Activated B cell treated with CpG ODN at 0.5 μM for 24 hours (primary cell): Measurements from ENCODE around the gene ATPAF2. TPM values are rescaled to one million over a fixed set of nuclear protein-coding genes. Genes with fewer than 3 reads are reported as not detected.

Experiments used
- ATAC-seq: fragments of 200-7000 bp; cut with Tn5 transposase; one replicate; pipeline ENCODE4 v1.10.0; 2021; ENCODE audit warnings: low read depth, mild to moderate bottlenecking, moderate library complexity
- CTCF ChIA-PET: fragments of 350-600 bp; sonication (Branson Sonifier 250); formaldehyde crosslinking; loops from one replicate; lab custom pipeline; 2021; ENCODE audit warnings: antibody characterized with exemption; lab: Charles Lee
- POLR2A ChIA-PET: fragments of 350-600 bp; sonication (Branson Sonifier 250); formaldehyde crosslinking; loops from one replicate; lab custom pipeline; 2021; ENCODE audit warnings: antibody characterized with exemption; lab: Charles Lee
- DNase-seq: peaks from one replicate; pipeline ENCODE4 v3.0.0; 2022
- H3K27ac Mint-ChIP-seq: one replicate; pipeline ENCODE4 v1.8.0; 2020; ENCODE audit warnings: mixed read lengths
- H3K27me3 Mint-ChIP-seq: one replicate; pipeline ENCODE4 v1.8.0; 2021; ENCODE audit warnings: mixed read lengths
- H3K36me3 Mint-ChIP-seq: one replicate; pipeline ENCODE4 v1.8.0; 2021; ENCODE audit warnings: low read depth, mixed read lengths
- H3K4me1 Mint-ChIP-seq: one replicate; pipeline ENCODE4 v1.8.0; 2021; ENCODE audit warnings: mixed read lengths
- H3K4me3 Mint-ChIP-seq: one replicate; pipeline ENCODE4 v1.8.0; 2020; ENCODE audit warnings: mild to moderate bottlenecking, mixed read lengths
- H3K9me3 Mint-ChIP-seq: one replicate; pipeline ENCODE4 v1.8.0; 2020; ENCODE audit warnings: mixed read lengths
- CTCF ChIP-seq: fragments of 200-600 bp; IDR thresholded peaks from one replicate; pipeline ENCODE4 v1.8.0; 2022; ENCODE audit warnings: antibody characterized with exemption, mild to moderate bottlenecking
- intact Hi-C: fragments of 100-400 bp; cut with micrococcal nuclease; formaldehyde crosslinking; loops from one replicate; pipeline ENCODE4 v1.15.1; 2024
- total RNA-seq: library from RNA; stranded (reverse); gene quantifications from 2 replicates; pipeline ENCODE4 v1.2.3, GENCODE V29; 2022

Gene ATPAF2
- total RNA-seq, 1 donor from 2014 or later = 69.1 TPM

DNA sequence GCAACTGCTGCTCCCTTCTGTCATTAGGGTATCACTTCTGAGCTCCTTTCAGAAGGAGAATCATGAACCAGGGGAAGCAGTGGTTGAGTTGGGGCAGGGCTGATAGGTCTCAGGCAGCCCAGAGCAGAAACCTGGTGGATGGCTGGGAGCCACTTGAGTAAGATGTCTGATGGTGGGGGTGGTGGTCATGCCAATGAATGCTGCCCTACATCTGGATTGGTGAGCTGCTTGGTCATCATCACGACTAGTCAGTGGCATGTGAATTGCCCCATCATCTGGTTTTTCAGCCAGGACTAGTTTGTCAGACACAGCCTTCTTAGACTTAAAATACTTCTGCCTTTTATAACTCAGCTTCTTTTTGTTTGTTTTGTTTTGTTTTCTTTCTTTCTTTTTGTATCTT lies 2.8 kb upstream of the ATPAF2 start:
- ATAC-seq (no peak), DNase-seq (no peak)
- ChIA-PET POLR2A (no interaction called here), CTCF (no interaction called here)
- intact Hi-C loops = no loop called here
- no peak overlapping the region for H3K27ac Mint-ChIP-seq
- H3K4me1 Mint-ChIP-seq = peaks cover 49% of the 10 kb centered on the region
- no peaks in the 10 kb centered on the region for H3K27me3 Mint-ChIP-seq
- H3K36me3 Mint-ChIP-seq = peaks cover 18% of the 10 kb centered on the region
- no peaks in the 10 kb centered on the region for H3K9me3 Mint-ChIP-seq
- no peak for TF ChIP-seq CTCF
- peak overlapping the region; percentile 15 for H3K4me3 Mint-ChIP-seq

- POLR2A ChIA-PET = no interaction called here
- Mint-ChIP-seq H3K36me3 (peaks cover 16% of the 10 kb centered on the region), H3K9me3 (no peaks in the 10 kb centered on the region), H3K27ac (peak overlapping the region; percentile 82), H3K4me1 (peaks cover 50% of the 10 kb centered on the region), H3K4me3 (peak overlapping the region; percentile 89), H3K27me3 (no peaks in the 10 kb centered on the region)
- ATAC-seq (no peak), DNase-seq (no peak)
- no peak for TF ChIP-seq CTCF
- CTCF ChIA-PET = no interaction called here
- intact Hi-C loops = no loop called here
These were observed 1.4 kb upstream of the ATPAF2 start for GRCh38 chr17:18040261-18040858.

DNA sequence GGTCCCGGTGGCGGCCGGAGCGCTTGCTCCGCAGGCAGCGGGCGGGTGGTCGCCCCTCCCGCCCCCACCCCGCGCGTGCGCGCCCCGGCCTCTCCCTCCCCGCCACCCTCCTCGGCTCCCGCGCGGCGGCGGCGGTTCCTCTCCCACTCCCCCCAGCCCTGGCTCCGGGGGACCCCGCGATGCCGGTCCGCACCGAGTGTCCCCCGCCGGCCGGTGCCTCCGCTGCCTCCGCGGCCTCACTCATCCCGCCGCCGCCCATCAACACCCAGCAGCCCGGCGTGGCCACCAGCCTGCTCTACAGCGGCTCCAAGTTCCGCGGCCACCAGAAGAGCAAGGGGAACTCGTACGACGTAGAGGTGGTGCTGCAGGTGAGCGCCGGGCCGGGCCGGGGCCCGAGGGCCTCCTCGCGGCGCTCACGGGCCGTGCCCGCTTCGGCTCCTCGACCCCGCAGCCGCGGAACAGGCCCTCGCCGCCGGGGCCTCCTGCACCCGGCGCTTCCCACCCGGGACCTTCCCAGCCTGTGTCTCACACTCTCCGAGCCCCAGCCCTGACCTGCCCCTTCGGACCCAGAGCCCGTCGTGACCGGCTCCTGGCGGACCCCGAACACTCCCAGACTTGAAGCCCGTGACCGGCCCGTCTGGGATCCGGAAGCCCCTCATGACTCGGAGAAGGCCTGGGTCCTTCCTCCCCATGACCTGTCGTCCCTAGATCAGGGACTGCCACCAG lies 730 bp upstream of the ATPAF2 start:
- Mint-ChIP-seq H3K36me3 (peaks cover 14% of the 10 kb centered on the region), H3K4me1 (peaks cover 50% of the 10 kb centered on the region), H3K4me3 (peak overlapping the region; percentile 94), H3K27me3 (no peaks in the 10 kb centered on the region), H3K9me3 (no peaks in the 10 kb centered on the region), H3K27ac (peak overlapping the region; percentile 92)
- intact Hi-C loops = loop anchor here (1.0 to 10.0 kb wide), 11 partner anchors 47 to 735 kb away; partner anchors contain the start of genes ALKBH5, DRC3, DRG2 and NT5M
- ChIA-PET CTCF (no interaction called here), POLR2A (no interaction called here)
- ATAC-seq = peak; percentile 47
- no peak for DNase-seq
- no peak for TF ChIP-seq CTCF

GRCh38 chr17:18038149-18038850 lies 668 bp downstream of the ATPAF2 start:
- intact Hi-C loops = loop anchor here (2.0 to 10.0 kb wide), 8 partner anchors 49 to 733 kb away; partner anchors contain the start of genes ALKBH5, DRG2, NT5M and SMCR8
- DNase-seq = peak; percentile 24
- Mint-ChIP-seq H3K9me3 (no peaks in the 10 kb centered on the region), H3K4me1 (peaks cover 60% of the 10 kb centered on the region), H3K27ac (peak overlapping the region; percentile 92), H3K36me3 (peaks cover 14% of the 10 kb centered on the region), H3K4me3 (peak overlapping the region; percentile 94), H3K27me3 (no peaks in the 10 kb centered on the region)
- no peak for TF ChIP-seq CTCF
- ATAC-seq = peak; percentile 14
- ChIA-PET CTCF (interaction anchor here (1.0 to 1.1 kb wide), 2 partner anchors 288 to 358 kb away, joined by 3 to 4 read pairs; no protein-coding TSS in a partner anchor), POLR2A (interaction anchor here (0.5 to 1.7 kb wide), 3 partner anchors 66 to 312 kb away, joined by 3 to 12 read pairs (median 7); partner anchors contain the start of genes DRC3 and TOM1L2)
